HG03521 (cell line): ENCODE measurements around the gene DDHD1.

Experiments
- ATAC-seq: cut with Tn5 transposase; IDR thresholded peaks from one replicate; pipeline ENCODE4 v1.9.1; 2021; ENCODE audit warnings: mild to moderate bottlenecking, moderate library complexity; ENCODE audit not compliant: unreplicated experiment

DDHD1 gene

DNA sequence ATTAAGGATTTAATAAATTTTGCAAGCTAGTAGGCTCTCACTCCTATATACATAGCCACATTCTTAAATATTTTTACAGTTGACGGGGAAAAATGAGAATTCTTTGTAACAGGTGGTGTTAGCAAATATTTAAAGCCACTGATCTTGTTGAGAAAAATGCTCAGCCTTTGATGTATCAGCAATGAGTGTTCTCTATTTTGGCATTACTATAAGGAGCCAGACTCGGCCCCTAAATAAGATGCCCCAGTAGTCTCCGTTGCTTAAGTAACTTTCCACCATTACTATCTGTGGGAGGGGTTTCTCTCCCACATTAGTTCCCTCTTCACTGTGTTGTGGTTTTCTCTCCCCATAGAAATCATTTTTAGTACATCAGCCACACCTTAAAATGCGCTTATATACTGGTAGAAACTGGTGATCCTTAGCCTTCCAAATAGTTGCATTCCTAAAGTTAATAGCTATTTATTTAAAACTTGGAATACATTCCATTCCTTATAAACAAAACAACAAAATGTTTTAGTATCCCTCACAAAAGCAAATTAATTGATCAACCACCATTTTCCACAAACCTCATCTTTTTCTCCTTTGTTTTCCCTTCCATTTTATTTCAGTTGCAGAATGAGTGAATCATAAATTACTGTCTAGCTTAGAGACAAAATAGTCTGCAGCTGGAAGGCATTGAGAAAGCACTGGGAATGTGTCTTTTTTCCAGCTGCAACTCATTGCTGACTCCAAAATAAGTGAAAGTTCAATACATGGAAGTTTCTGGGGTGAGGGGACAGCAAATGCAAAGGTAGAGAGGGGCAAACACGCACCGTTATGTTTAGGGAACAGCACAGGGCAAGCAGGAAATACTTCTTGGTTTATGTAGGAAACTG is 117.5 kb downstream of the DDHD1 start:
- no peak for ATAC-seq

DNA sequence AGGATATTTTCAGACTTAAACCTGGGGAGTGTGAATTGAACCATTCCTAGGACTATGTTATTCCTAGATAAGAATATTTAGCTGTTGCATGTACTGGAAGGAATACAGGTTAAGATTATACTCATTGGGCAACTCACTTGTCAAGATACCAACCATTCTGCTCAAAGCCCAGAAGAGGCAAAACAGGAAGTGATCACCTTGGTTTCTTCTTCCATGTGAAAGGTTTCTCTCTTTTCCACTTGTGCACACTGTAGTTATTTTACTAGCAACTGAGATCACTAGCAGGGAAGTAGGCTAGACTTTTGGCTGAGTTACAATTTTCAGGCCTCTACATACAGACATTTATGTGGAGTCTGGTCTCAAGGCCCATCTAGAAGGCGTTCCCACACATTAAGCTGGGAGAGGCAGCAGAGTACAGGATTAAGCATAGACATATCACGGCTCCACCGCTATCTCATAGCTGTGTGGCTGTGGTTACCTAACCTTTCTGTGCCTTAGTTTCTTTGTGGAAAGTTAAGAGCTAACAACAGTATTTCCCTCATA is 118.4 kb downstream of the DDHD1 start:
- no peak for ATAC-seq

DNA sequence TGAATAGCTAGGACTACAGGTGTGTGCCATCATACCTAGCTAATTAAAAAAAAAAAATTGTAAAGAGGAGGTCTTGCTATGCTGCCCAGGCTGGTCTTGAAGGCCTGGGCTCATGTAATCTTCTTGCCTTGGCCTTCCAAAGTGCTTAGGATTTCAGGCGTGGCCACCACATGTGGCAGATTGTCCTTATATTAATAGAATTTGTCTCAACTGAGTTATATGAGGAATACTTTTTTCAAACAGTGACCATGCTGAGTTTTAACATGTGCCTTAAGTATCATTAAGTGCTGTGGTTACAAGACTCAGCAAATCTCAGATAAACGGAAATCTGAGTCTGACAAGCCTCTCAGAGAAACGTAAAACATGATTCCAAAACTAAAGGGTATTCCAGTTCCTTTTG is 119.1 kb downstream of the DDHD1 start:
- no peak for ATAC-seq

DNA sequence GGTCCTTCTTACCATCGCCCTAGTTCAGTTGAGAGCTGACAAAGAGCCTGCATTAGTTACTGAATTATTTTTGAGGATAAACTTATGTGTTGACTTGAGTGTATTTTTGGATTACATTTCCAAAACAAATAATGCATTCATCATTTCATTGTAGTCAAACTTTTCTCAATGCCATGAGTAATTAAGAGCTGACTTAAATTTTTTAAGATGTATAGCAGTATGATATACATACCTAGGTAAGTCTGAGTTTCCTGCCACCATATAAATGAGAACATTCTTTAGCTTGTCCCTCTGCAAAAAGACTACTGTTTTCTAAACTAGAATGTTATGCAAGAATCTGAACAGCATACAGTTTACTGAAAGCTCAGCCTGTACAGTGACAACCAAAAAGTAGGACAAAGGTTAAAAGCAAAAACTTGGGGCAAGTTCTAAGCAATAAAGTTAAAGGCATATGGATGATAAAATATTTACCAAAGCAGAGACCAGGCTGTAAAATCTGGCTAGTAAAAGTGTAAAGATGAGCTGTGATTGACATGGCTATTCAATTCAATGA is 120.2 kb downstream of the DDHD1 start:
- no peak for ATAC-seq

GRCh38 chr14:53032161-53032803 is 120.8 kb downstream of the DDHD1 start:
- no peak for ATAC-seq

DNA sequence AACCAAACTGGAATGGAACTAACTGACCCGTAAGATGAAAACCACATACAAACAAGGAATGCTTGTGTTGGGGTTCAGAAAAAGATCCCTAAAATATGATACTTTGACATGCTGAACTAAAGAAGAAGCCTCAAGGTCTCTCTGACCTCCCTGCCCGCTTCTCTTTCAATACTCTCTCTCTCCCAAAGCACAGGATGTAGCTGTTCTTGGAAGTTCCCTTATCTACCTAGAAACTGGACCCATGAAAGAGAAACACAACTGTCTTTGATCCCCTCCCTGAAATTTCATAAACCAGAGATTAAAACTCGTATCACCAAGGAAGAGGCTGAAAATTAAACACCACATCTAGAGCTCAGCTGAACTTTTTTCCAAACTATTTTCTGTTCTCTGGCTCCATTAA is 125.6 kb downstream of the DDHD1 start:
- no peak for ATAC-seq

GRCh38 chr14:53027041-53027440 is 126.1 kb downstream of the DDHD1 start:
- no peak for ATAC-seq

DNA sequence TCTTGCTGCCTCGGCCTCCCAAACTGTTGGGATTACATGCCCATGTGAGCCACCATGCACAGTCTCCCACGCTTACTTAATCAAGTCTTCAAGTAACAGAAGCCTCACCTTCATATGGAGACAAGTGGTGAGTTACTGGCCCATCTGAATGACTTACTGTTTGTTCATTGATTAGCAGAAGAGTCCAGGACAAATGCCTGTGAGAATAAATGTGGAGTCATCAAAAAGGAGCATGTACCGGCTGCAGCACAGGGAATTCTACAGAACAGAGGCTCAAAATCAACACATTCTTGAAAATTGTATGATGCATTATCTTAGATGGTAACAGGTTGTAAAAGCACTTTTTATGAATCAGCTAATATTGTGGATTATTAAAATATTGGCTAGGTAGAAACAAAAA is 129.8 kb downstream of the DDHD1 start:
- ATAC-seq, result no peak

DNA sequence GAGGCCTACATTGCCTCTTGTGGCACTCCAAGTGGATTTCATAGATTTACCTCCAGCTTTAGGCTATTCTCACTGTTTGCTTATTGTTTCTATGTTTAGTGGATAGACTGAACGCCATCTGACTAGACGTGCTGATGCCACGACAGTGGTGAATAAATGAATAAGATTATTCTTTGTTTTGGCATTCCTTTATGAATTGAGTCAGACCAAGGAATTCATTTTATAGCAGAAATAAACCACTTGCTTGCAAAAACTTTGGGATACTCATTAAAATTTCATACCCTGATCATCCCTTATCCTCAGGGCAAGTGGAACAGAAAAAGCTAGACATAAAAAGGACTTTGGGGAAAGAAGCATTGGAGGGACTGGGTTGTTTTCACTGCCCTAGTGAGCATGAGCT is 130.5 kb downstream of the DDHD1 start:
- no peak for ATAC-seq

DNA sequence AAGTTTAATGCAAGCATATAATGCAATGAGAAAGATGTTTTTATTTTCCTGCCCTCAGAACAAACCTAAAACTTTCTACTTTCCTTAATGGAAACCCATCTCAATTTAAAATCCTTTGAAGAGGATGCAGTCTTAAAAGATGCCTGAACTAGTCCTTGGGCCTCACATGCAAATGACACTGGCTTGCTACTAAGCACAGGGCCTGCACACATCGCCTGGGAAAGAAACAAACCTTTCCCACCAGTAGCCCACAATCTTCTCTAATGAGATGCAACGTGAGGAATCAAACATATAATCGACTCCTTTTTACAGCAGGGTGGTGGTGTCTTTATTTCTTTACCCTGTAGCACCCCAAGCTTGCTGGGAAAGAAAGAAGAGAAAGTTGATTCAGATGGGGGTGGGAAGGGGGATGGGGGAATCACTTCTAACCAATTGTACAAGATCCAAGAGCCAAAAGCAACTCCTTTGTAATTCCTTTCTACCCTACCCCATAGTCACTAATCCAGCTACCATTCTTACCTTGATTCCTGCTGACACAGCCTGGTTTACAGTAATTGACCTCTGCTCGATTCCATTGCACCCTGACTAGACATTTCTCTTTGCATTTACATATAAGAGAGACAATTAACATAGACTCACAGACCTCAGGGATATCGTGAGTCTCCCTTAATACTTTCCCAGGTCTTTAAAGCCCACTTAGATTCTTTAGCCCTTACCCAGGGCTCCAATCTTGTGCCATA is 132.8 kb downstream of the DDHD1 start:
- ATAC-seq, result no peak

GRCh38 chr14:53019406-53019805 is 133.7 kb downstream of the DDHD1 start:
- no peak for ATAC-seq

DNA sequence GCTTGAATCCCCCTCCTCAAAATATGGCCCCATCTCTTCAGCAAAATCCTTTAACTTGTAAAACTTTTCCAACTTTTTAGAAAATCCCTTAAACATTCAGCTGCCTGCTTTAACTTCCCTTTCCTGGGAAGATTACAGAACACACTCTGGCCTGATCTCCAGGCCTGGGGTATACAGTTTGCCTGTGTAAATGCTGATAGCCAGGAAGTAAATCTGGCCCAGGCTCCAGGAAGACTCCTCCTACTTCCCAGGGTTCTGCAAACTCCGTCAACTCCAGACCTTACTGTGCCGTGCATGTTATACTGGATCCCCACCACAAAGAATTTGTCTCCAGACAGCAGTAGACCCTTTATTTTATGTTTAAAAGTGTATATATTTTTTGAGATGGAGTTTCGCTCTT is 135.3 kb downstream of the DDHD1 start:
- no peak for ATAC-seq

GRCh38 chr14:53016919-53017318 is 136.2 kb downstream of the DDHD1 start:
- no peak for ATAC-seq

GRCh38 chr14:53016491-53016890 is 136.6 kb downstream of the DDHD1 start:
- ATAC-seq, result no peak

GRCh38 chr14:53011053-53011462 is 142.1 kb downstream of the DDHD1 start:
- no peak for ATAC-seq

DNA sequence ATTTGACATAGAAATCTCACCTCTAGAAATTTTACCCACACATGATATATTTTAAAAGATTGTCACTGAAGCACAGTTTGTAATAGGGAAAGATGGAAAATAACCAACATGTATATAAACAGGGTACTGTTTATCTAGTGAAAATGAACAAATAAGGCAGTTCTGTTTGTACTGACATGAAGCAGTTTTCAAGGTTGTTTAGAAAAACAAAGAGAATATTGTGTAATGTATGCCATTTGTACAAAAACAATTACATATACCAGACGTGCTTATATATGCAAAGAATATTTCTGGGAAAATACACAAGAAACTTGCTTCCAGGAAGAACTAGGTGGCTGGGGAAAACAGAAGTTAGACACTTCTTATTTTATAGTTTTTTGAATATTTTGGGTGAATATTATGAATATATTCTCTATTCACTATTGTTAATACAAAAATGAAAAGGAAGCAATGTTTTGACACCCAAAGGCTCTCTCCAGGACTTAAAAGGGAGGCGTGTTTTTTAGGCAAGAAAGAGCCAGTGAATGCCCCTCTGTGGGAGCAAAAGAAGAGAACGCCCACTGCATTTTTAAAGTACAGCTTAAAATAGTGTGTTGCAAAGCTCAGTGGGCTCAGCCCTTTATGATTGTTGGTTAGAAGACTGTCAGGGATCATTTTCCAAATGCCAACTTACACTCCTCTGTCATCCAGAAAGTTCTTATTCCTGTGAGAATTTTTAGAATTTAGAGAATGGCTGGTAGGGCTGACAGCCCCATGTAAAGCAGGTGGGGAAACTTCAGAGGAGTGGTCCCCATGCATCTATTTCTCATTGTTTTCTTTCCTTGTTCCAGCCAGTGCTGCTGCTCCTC is 142.7 kb downstream of the DDHD1 start:
- no peak for ATAC-seq

- ATAC-seq, result no peak
Measured at GRCh38 chr14:53006931-53007562, 146.1 kb downstream of the DDHD1 start.

DNA sequence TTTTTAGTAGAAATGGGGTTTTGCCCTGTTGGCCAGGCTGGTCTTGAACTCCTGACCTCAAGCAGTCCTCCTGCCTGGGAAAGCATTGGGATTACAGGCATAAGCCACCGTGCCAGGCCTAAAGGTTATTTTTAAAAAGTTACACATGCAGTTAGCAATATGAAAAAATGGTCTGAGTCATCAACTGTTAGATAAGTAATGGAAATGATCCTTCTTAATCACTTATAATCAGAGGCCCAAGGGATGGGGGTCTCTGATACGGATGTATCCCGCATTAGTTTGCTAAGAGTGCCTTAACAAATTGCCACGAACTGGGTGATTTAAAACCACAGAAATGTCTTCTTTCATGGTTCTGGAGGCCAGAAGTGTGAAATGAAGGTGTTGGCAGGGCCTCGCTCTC is 148.1 kb downstream of the DDHD1 start:
- ATAC-seq, result no peak

- ATAC-seq, result no peak
Measured at GRCh38 chr14:53003776-53004175, 149.3 kb downstream of the DDHD1 start.

GRCh38 chr14:53002576-53002975 is 150.5 kb downstream of the DDHD1 start:
- ATAC-seq, result no peak
